ENCODE measurements around the gene TMEM168. TPM values are rescaled to one million over a fixed set of nuclear protein-coding genes. Genes with fewer than 3 reads are reported as not detected.

Gene TMEM168
- total and polyA plus RNA-seq, 2 donors (not counting 3 experiments of a cell fraction or from before 2014, with no cell fraction given), result 23.4 to 24.4 TPM

- intact Hi-C loops (cut with micrococcal nuclease) (no loop called here), dilution Hi-C loops (cut with MboI; ENCODE audit: extremely low pct_ligation_motif_present, low sequenced_read_pairs) (no loop called here)
- ChIA-PET CTCF (no interaction called here), POLR2A (no interaction called here)
- Histone ChIP-seq H3K9me1 (replicated peaks; ENCODE audit: control insufficient read depth, extremely low read depth, insufficient read depth, low read length) (no peaks in the 10 kb centered on the region), H3K4me3 (replicated peaks in 1 of 3; ENCODE audit: insufficient read depth in 1 of 3, low read depth in 1 of 3, low read length in 3 of 3) (no peak overlapping the region), H3K4me1 (ENCODE audit: control insufficient read depth, extremely low read depth, insufficient read depth, low read length) (no peaks in the 10 kb centered on the region), H3K79me2 (ENCODE audit: control insufficient read depth, insufficient read depth, low read length) (no peaks in the 10 kb centered on the region), H3K27ac (ENCODE audit: insufficient read depth, low read depth, low read length) (no peak overlapping the region), H3K27me3 (ENCODE audit: control insufficient read depth in 2 of 2, insufficient read depth in 2 of 2, low read length in 2 of 2) (no peaks in the 10 kb centered on the region), H3K4me2 (ENCODE audit: insufficient read depth, low read length) (no peak overlapping the region), H2AFZ (ENCODE audit: low read depth, low read length) (no peak overlapping the region), H3K9ac (replicated peaks; ENCODE audit: extremely low read depth, insufficient read depth, low read length) (no peak overlapping the region), H3K36me3 (ENCODE audit: control insufficient read depth in 2 of 2, extremely low read depth in 1 of 2, insufficient read depth in 2 of 2, low read length in 2 of 2) (no peaks in the 10 kb centered on the region), H4K20me1 (replicated peaks; ENCODE audit: control insufficient read depth, extremely low read depth, insufficient read depth, low read length) (no peaks in the 10 kb centered on the region), H3K9me3 (replicated peaks; ENCODE audit: control insufficient read depth, insufficient read depth, low read length) (no peaks in the 10 kb centered on the region)
- BruUV-seq (replicated peaks), result no TSS peak
- TF ChIP-seq EZH2 (IDR thresholded peaks at IDR 0.05; ENCODE audit: borderline replicate concordance, low read depth, low read length, severe bottlenecking) (no peak), MAX (IDR thresholded peaks at IDR 0.05; ENCODE audit: insufficient read depth, insufficient read length) (no peak), POLR2A (IDR thresholded peaks at IDR 0.05; ENCODE audit: low read depth, low read length) (no peak), JUN (IDR thresholded peaks at IDR 0.05; ENCODE audit: borderline replicate concordance, insufficient read depth, insufficient read length, low read depth) (no peak), MYC (IDR thresholded peaks at IDR 0.05; ENCODE audit: low read depth, low read length) (no peak), FOS (IDR thresholded peaks at IDR 0.05; ENCODE audit: borderline replicate concordance, insufficient read depth, low read length) (no peak), GATA2 (IDR thresholded peaks at IDR 0.05; ENCODE audit: insufficient read depth, insufficient read length, low read depth, low read length) (no peak), POLR2AphosphoS5 (IDR thresholded peaks at IDR 0.05; ENCODE audit: insufficient read depth, low read depth, low read length) (no peak)
- TF ChIP-seq, protein P1, sequence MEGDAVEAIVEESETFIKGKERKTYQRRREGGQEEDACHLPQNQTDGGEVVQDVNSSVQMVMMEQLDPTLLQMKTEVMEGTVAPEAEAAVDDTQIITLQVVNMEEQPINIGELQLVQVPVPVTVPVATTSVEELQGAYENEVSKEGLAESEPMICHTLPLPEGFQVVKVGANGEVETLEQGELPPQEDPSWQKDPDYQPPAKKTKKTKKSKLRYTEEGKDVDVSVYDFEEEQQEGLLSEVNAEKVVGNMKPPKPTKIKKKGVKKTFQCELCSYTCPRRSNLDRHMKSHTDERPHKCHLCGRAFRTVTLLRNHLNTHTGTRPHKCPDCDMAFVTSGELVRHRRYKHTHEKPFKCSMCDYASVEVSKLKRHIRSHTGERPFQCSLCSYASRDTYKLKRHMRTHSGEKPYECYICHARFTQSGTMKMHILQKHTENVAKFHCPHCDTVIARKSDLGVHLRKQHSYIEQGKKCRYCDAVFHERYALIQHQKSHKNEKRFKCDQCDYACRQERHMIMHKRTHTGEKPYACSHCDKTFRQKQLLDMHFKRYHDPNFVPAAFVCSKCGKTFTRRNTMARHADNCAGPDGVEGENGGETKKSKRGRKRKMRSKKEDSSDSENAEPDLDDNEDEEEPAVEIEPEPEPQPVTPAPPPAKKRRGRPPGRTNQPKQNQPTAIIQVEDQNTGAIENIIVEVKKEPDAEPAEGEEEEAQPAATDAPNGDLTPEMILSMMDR (IDR thresholded peaks at IDR 0.05; ENCODE audit: extremely low read depth in 1 of 2, insufficient read depth in 1 of 2, low read depth in 1 of 2, low read length in 2 of 2), result no peak
- DNase-seq (ENCODE audit: low read depth, low spot score) (no peak), FAIRE-seq (no peak)
Observed at GRCh38 chr7:112744818-112745217, 45.4 kb downstream of the TMEM168 start.

Measured in endothelial cell of umbilical vein (primary cell).